ENCODE measurements around the gene IVL. TPM values are rescaled to one million over a fixed set of nuclear protein-coding genes. Genes with fewer than 3 reads are reported as not detected.

The IVL gene
- total RNA-seq, 2 donors from 2014 or later: not detected

DNA sequence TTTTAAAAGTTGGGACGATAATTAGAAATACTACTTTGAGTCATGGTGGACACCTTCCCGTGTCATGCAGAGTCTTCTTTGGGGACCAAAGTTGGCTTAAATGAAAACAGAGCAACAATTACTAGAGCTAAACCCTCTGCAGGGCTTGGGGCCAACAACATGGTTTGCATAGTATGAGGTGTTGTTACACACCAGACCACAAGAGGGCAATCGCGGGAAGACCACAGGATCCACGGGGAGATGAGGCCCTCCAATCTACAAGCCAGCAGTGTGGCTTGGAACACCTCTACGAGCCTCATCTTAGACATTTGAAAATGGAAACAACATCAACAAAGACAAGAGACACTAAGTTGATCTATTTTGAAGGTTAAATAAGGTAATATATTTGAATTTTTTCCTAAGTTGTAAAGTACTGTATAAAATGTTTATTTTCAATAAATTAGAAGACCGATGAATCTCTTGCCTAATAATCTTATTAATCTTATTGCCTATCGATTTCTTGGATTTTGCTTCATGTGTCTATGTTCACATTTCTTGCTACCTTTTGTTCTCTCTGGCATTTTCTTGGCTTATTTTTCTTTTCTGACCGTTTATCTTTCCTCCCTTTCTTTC lies 38.4 kb upstream of the IVL start:
- Mint-ChIP-seq H3K36me3 (ENCODE audit: low read depth) (no peaks in the 10 kb centered on the region), H3K9me3 (peaks cover 3% of the 10 kb centered on the region), H3K4me3 (no peak overlapping the region), H3K27me3 (ENCODE audit: insufficient read depth) (no peaks in the 10 kb centered on the region), H3K27ac (no peak overlapping the region), H3K4me1 (no peaks in the 10 kb centered on the region)
- H3K9ac ChIP-seq (ENCODE audit: extremely low read depth, low read length, poor library complexity, severe bottlenecking): no peak overlapping the region
- H3K36me3 ChIP-seq (ENCODE audit: control insufficient read depth, insufficient read depth, low read length): no peaks in the 10 kb centered on the region
- TF ChIP-seq, protein P1, sequence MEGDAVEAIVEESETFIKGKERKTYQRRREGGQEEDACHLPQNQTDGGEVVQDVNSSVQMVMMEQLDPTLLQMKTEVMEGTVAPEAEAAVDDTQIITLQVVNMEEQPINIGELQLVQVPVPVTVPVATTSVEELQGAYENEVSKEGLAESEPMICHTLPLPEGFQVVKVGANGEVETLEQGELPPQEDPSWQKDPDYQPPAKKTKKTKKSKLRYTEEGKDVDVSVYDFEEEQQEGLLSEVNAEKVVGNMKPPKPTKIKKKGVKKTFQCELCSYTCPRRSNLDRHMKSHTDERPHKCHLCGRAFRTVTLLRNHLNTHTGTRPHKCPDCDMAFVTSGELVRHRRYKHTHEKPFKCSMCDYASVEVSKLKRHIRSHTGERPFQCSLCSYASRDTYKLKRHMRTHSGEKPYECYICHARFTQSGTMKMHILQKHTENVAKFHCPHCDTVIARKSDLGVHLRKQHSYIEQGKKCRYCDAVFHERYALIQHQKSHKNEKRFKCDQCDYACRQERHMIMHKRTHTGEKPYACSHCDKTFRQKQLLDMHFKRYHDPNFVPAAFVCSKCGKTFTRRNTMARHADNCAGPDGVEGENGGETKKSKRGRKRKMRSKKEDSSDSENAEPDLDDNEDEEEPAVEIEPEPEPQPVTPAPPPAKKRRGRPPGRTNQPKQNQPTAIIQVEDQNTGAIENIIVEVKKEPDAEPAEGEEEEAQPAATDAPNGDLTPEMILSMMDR (conservative IDR thresholded peaks at IDR 0.05): peak; percentile 84
- no peak overlapping the region for H3K4me3 ChIP-seq (ENCODE audit: low read length)
- WGBS, 2 experiments (ENCODE audit: insufficient coverage in 1 of 2, insufficient read length in 1 of 2): 40 to 43% methylated on average over 7 to 9 of the region's 9 CpGs
- no peaks in the 10 kb centered on the region for H3K27me3 ChIP-seq (ENCODE audit: control insufficient read depth, insufficient read depth, low read length, poor library complexity, severe bottlenecking)
- peaks cover 32% of the 10 kb centered on the region for H3K9me3 ChIP-seq (ENCODE audit: control insufficient read depth, low read length)
- no peak overlapping the region for H3K27ac ChIP-seq (ENCODE audit: low read depth, low read length)
- H3K4me1 ChIP-seq (ENCODE audit: control insufficient read depth, insufficient read depth, low read length): no peaks in the 10 kb centered on the region
- DNase-seq: peak; percentile 82

DNA sequence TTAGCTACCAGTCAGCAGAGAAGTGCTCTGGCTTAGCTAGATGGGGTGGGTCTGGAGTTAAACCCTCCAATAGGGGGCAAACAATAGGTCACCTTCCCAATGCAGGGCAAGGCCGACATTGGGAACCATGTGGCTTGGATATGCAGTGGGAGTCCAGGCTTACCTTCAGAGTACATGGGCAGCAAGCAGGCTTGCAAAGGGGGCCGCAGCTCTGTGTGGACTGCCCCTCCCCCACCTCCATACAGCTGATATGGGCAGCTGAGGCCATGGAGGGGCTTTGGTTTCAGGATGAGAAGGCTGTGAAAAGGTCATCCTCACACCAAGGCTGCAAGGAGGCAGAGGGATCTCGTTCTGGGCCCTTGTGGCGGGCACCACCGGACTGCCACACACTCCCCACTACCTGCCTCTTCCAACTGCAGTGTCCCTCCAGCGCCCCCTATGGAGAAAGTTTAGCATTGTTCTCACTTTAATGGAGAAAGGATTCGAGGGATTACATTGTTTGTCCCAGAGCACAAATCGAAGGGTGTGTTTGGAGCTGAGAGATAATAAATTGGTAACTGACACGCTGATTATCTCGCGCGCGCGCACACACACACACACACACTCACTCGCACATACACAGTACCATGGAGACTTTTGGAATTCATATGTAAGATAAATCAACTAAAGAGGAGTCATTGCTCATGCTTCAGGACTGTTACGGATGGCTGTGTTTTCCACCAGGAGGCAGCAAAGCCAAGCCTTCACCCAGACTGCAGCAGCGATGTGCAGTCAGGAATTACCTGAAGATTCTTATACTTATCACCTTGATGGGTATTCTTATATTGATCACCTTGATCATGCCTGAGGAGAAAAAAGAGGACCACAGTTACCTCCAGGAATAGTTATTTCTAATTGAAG lies 37.3 kb upstream of the IVL start:
- WGBS, 2 experiments (ENCODE audit: insufficient coverage in 1 of 2, insufficient read length in 1 of 2): 56 to 77% methylated on average over 4 to 13 of the region's 17 CpGs
- no peak overlapping the region for H3K4me3 Mint-ChIP-seq
- Histone ChIP-seq H3K9ac (ENCODE audit: extremely low read depth, low read length, poor library complexity, severe bottlenecking) (no peak overlapping the region), H3K27me3 (ENCODE audit: control insufficient read depth, insufficient read depth, low read length, poor library complexity, severe bottlenecking) (no peaks in the 10 kb centered on the region), H3K27ac (ENCODE audit: low read depth, low read length) (no peak overlapping the region), H3K4me1 (ENCODE audit: control insufficient read depth, insufficient read depth, low read length) (no peaks in the 10 kb centered on the region), H3K36me3 (ENCODE audit: control insufficient read depth, insufficient read depth, low read length) (no peaks in the 10 kb centered on the region), H3K4me3 (ENCODE audit: low read length) (no peak overlapping the region), H3K9me3 (ENCODE audit: control insufficient read depth, low read length) (peaks cover 21% of the 10 kb centered on the region)
- peak; percentile 53 for DNase-seq
- H3K27ac Mint-ChIP-seq: no peak overlapping the region
- no peaks in the 10 kb centered on the region for H3K36me3 Mint-ChIP-seq (ENCODE audit: low read depth)
- peaks cover 12% of the 10 kb centered on the region for H3K9me3 Mint-ChIP-seq
- TF ChIP-seq, protein P1 (conservative IDR thresholded peaks at IDR 0.05): peak; percentile 71
- no peaks in the 10 kb centered on the region for H3K27me3 Mint-ChIP-seq (ENCODE audit: insufficient read depth)
- no peaks in the 10 kb centered on the region for H3K4me1 Mint-ChIP-seq

DNA sequence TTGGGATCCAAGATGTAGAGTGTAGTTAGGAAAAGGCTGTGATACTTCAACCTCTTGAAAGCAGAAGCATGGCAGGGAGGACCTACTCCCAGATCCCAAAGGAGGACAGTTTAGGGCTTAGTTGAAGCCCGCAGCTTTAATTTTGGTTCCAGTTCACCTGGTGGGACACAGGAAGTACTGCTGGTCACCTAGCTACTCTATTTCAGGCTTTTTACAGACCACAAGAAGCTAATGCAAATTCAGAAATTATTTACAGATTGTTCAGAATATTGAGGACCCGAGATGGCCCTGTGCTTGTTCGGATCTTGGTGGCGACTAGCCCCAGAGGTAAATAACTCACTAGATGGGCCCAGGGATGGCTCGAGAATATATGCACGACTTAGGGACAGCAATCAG lies 36.6 kb upstream of the IVL start:
- WGBS, 2 experiments (ENCODE audit: insufficient coverage in 1 of 2, insufficient read length in 1 of 2): 78 to 89% methylated on average over 6 of the region's 6 CpGs
- no peaks in the 10 kb centered on the region for H3K36me3 Mint-ChIP-seq (ENCODE audit: low read depth)

More for the DNA sequence above, 36.6 kb upstream of the IVL start:
- Histone ChIP-seq H3K9me3 (ENCODE audit: control insufficient read depth, low read length) (peaks cover 19% of the 10 kb centered on the region), H3K36me3 (ENCODE audit: control insufficient read depth, insufficient read depth, low read length) (no peaks in the 10 kb centered on the region), H3K27ac (ENCODE audit: low read depth, low read length) (no peak overlapping the region), H3K4me1 (ENCODE audit: control insufficient read depth, insufficient read depth, low read length) (no peaks in the 10 kb centered on the region), H3K4me3 (ENCODE audit: low read length) (no peak overlapping the region), H3K9ac (ENCODE audit: extremely low read depth, low read length, poor library complexity, severe bottlenecking) (no peak overlapping the region), H3K27me3 (ENCODE audit: control insufficient read depth, insufficient read depth, low read length, poor library complexity, severe bottlenecking) (no peaks in the 10 kb centered on the region)
- Mint-ChIP-seq H3K27me3 (ENCODE audit: insufficient read depth) (no peaks in the 10 kb centered on the region), H3K4me1 (no peaks in the 10 kb centered on the region), H3K9me3 (peaks cover 14% of the 10 kb centered on the region), H3K4me3 (no peak overlapping the region), H3K27ac (no peak overlapping the region)
- DNase-seq: no peak
- TF ChIP-seq, protein P1 (conservative IDR thresholded peaks at IDR 0.05): no peak

Measured in endodermal cell (in vitro differentiated cells).